ENCODE measurements around the gene FOXO3. TPM values are rescaled to one million over a fixed set of nuclear protein-coding genes. Genes with fewer than 3 reads are reported as not detected.

FOXO3 gene
- total RNA-seq, 1 experiment from 2014 or later = 22.1 TPM

DNA sequence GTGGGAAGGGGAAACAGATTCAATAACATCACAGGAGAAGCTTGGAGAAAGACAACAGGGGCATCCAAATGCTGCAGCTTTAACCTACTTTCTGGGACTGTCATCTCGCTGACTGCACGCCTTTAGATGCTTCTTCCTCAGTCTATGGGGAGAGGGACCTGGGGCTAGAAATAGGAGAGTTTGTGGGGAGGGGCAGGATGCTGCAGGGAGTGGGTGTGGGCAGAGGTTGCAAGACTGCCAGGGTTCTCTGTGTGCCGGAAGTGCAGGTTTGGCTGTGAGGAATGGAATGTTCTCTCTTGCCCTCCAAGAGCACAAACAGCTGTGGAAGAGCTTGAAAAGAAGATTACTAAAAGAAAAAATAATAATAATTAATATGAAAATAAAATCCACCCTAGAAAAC lies 93.2 kb downstream of the FOXO3 start:
- peaks cover 0 to 6% (median 0%) of the 10 kb centered on the region in 3 experiments; a peak in 1 of 7 replicates for H3K36me3 Mint-ChIP-seq (ENCODE audit: insufficient read depth in 1 of 3, low read depth in 3 of 3)
- no peaks in the 10 kb centered on the region for H3K9me3 Mint-ChIP-seq
- H3K23me2 ChIP-seq (ENCODE audit: insufficient read length, low read depth, low read length, poor library complexity, severe bottlenecking) = no peaks in the 10 kb centered on the region
- H3K27ac ChIP-seq (ENCODE audit: insufficient read length, low read depth, low read length) = no peak overlapping the region
- H3K14ac ChIP-seq (ENCODE audit: insufficient read depth, low read length) = no peak overlapping the region
- H2BK20ac ChIP-seq (ENCODE audit: low read depth, low read length, poor library complexity, severe bottlenecking) = no peak overlapping the region
- H4K5ac ChIP-seq (ENCODE audit: insufficient read length, low read depth, low read length) = no peak overlapping the region
- no peak overlapping the region for H3K4me3 Mint-ChIP-seq
- H2AFZ ChIP-seq (ENCODE audit: low read length) = no peak overlapping the region
- TF ChIP-seq CTCF (conservative IDR thresholded peaks at IDR 0.05) = no peak
- no peak overlapping the region for H4K91ac ChIP-seq (ENCODE audit: insufficient read length, low read depth, low read length)
- H3K4me2 ChIP-seq (ENCODE audit: insufficient read depth, insufficient read length, low read length) = no peak overlapping the region
- H3K4me1 ChIP-seq (ENCODE audit: insufficient read depth, low read length) = peaks cover 2% of the 10 kb centered on the region; the same call in 1 of the 2 replicates
- no peak overlapping the region for H3K56ac ChIP-seq (ENCODE audit: insufficient read length, low read depth, low read length)
- no peak overlapping the region for H4K8ac ChIP-seq (replicated peaks; ENCODE audit: insufficient read length, low read depth, low read length)
- H3T11ph ChIP-seq (ENCODE audit: low read length) = no peak overlapping the region
- H3K9me3 ChIP-seq (ENCODE audit: control insufficient read depth, low read depth, low read length) = no peaks in the 10 kb centered on the region
- H2BK5ac ChIP-seq (ENCODE audit: insufficient read length, low read length) = no peak overlapping the region
- no CpG with 5 or more reads among the region's 3 CpGs for WGBS (ENCODE audit: extremely low coverage, insufficient read length, low lambda C conversion rate)
- no peak overlapping the region for H3K9ac ChIP-seq (ENCODE audit: extremely low read depth, insufficient read length, low read length)
- no peak overlapping the region for H2BK15ac ChIP-seq (ENCODE audit: low read depth, low read length)
- no peaks in the 10 kb centered on the region for H4K20me1 ChIP-seq (ENCODE audit: control insufficient read depth, insufficient read depth, insufficient read length)
- H3K4me1 Mint-ChIP-seq = peaks cover 33 to 50% of the 10 kb centered on the region in 2 experiments
- no peaks in the 10 kb centered on the region for H3K27me3 ChIP-seq (ENCODE audit: insufficient read depth, low read length)
- H2AK5ac ChIP-seq (ENCODE audit: insufficient read length, low read length) = no peak overlapping the region
- H3K27me3 Mint-ChIP-seq (ENCODE audit: low read depth) = no peaks in the 10 kb centered on the region
- DNase-seq = no peak
- H3K18ac ChIP-seq (ENCODE audit: insufficient read length, low read depth, low read length) = no peak overlapping the region
- H3K4ac ChIP-seq (ENCODE audit: low read depth, low read length) = no peak overlapping the region
- peaks cover 3% of the 10 kb centered on the region for H3K79me1 ChIP-seq (ENCODE audit: insufficient read depth, low read depth, low read length, poor library complexity, severe bottlenecking)
- no peak overlapping the region for H2BK120ac ChIP-seq (ENCODE audit: low read depth, low read length, poor library complexity, severe bottlenecking)
- no peak overlapping the region for H3K27ac Mint-ChIP-seq
- H3K79me2 ChIP-seq (ENCODE audit: insufficient read depth, low read length) = peaks cover 4% of the 10 kb centered on the region; the same call in 1 of the 2 replicates
- no peak overlapping the region for H2BK12ac ChIP-seq (ENCODE audit: insufficient read length, low read depth, low read length)
- H3K23ac ChIP-seq (ENCODE audit: insufficient read length, low read depth, low read length) = no peak overlapping the region
